ENCODE data around the gene TXNDC11. TPM values are rescaled to one million over a fixed set of nuclear protein-coding genes. Genes with fewer than 3 reads are reported as not detected.

Gene TXNDC11
- total RNA-seq, 1 donor from 2014 or later: 51.1 TPM

GRCh38 chr16:11677451-11677951, 65.2 kb downstream of the TXNDC11 start:
- intact Hi-C loops (cut with micrococcal nuclease): no loop called here

- intact Hi-C loops (cut with micrococcal nuclease): no loop called here
Measured at GRCh38 chr16:11676799-11677198, 65.9 kb downstream of the TXNDC11 start.

GRCh38 chr16:11675561-11676511, 66.8 kb downstream of the TXNDC11 start:
- intact Hi-C loops (cut with micrococcal nuclease): no loop called here

GRCh38 chr16:11674818-11675560, 67.7 kb downstream of the TXNDC11 start:
- intact Hi-C loops (cut with micrococcal nuclease): loop anchor here (5.0 kb wide), 1 partner anchor 122 kb away; the partner anchor contains the start of gene ZC3H7A

GRCh38 chr16:11674001-11674817, 68.4 kb downstream of the TXNDC11 start:
- intact Hi-C loops (cut with micrococcal nuclease): loop anchor here (5.0 kb wide), 1 partner anchor 123 kb away; the partner anchor contains the start of gene ZC3H7A

- intact Hi-C loops (cut with micrococcal nuclease): loop anchor here (5.0 kb wide), 1 partner anchor 124 kb away; the partner anchor contains the start of gene ZC3H7A
Measured at GRCh38 chr16:11673091-11674000, 69.3 kb downstream of the TXNDC11 start.

GRCh38 chr16:11672206-11673090, 70.2 kb downstream of the TXNDC11 start:
- intact Hi-C loops (cut with micrococcal nuclease): loop anchor here (5.0 kb wide), 1 partner anchor 125 kb away; the partner anchor contains the start of gene ZC3H7A

- intact Hi-C loops (cut with micrococcal nuclease): loop anchor here (5.0 kb wide), 1 partner anchor 126 kb away; the partner anchor contains the start of gene ZC3H7A
Measured at GRCh38 chr16:11671676-11672075, 71.0 kb downstream of the TXNDC11 start.

GRCh38 chr16:11671271-11671670, 71.4 kb downstream of the TXNDC11 start:
- intact Hi-C loops (cut with micrococcal nuclease): loop anchor here (5.0 kb wide), 1 partner anchor 126 kb away; the partner anchor contains the start of gene ZC3H7A

- intact Hi-C loops (cut with micrococcal nuclease): loop anchor here (5.0 kb wide), 1 partner anchor 127 kb away; the partner anchor contains the start of gene ZC3H7A
Measured at GRCh38 chr16:11670171-11671131, 72.2 kb downstream of the TXNDC11 start.

GRCh38 chr16:11669380-11670146, 73.1 kb downstream of the TXNDC11 start:
- intact Hi-C loops (cut with micrococcal nuclease): loop anchor here (5.0 to 10.0 kb wide), 3 partner anchors 113 to 705 kb away; partner anchors contain the start of gene ZC3H7A

- intact Hi-C loops (cut with micrococcal nuclease): loop anchor here (1.0 to 10.0 kb wide), 3 partner anchors 74 to 704 kb away; partner anchors contain the start of gene TXNDC11
Measured at GRCh38 chr16:11668623-11669379, 73.9 kb downstream of the TXNDC11 start.

GRCh38 chr16:11667824-11668622, 74.6 kb downstream of the TXNDC11 start, which contains the start of gene SNN:
Gene SNN, plus strand, starts transcription at chr16:11668455. Its CDS starts 7,605 bp downstream, at chr16:11676060.
- intact Hi-C loops (cut with micrococcal nuclease): loop anchor here (1.0 to 10.0 kb wide), 3 partner anchors 74 to 703 kb away; partner anchors contain the start of gene TXNDC11

GRCh38 chr16:11667221-11667823, 75.3 kb downstream of the TXNDC11 start:
- intact Hi-C loops (cut with micrococcal nuclease): loop anchor here (5.0 to 10.0 kb wide), 2 partner anchors 115 to 703 kb away; no protein-coding TSS in a partner anchor

All from T-helper 2 cell treated with Interferon-gamma antibody and Interleukin-4, amounts not matched to agents 100 ng/mL and 5 ng/mL, for 36 hours (primary cell).